ENCODE results near the gene MFSD11.
A peak's percentile ranks its signal among the peaks of the same experiment; 100 is the strongest.
"Not testable (repeated sequence)": the region's sequence is repeated elsewhere in the genome, so short reads cannot be mapped to it uniquely, and the experiment has no call there.

The MFSD11 gene

GRCh38 chr17:76745785-76746184 is 7.9 kb downstream of the MFSD11 start:
- DNase-seq, result not testable (repeated sequence)

GRCh38 chr17:76747716-76748363 is 9.9 kb downstream of the MFSD11 start:
- peak in 2 of 51 donors; percentile 4 to 32 for DNase-seq

- no peak for DNase-seq
Measured at GRCh38 chr17:76748657-76749056, 10.7 kb downstream of the MFSD11 start.

- no peak for DNase-seq
Measured at GRCh38 chr17:76751416-76751993, 13.6 kb downstream of the MFSD11 start.

GRCh38 chr17:76752006-76752405 is 14.1 kb downstream of the MFSD11 start:
- DNase-seq, result no peak

GRCh38 chr17:76753061-76753961 is 15.4 kb downstream of the MFSD11 start:
- no peak for DNase-seq

- no peak for DNase-seq
Measured at GRCh38 chr17:76755285-76755684, 17.4 kb downstream of the MFSD11 start.

- DNase-seq, result no peak
Measured at GRCh38 chr17:76757256-76757655, 19.3 kb downstream of the MFSD11 start.

- no peak for DNase-seq
Measured at GRCh38 chr17:76758570-76758969, 20.7 kb downstream of the MFSD11 start.

GRCh38 chr17:76772842-76773525 is 35.1 kb downstream of the MFSD11 start:
- DNase-seq, result no peak

GRCh38 chr17:76775021-76775600 is 37.2 kb downstream of the MFSD11 start:
- no peak for DNase-seq

GRCh38 chr17:76781056-76781982 is 43.4 kb downstream of the MFSD11 start:
- DNase-seq, result no peak

GRCh38 chr17:76783146-76783545 is 45.2 kb downstream of the MFSD11 start:
- DNase-seq, result no peak

GRCh38 chr17:76784926-76785325 is 47.0 kb downstream of the MFSD11 start:
- DNase-seq, result no peak

GRCh38 chr17:76787866-76788265 is 49.9 kb downstream of the MFSD11 start:
- not testable (repeated sequence) for DNase-seq

- no peak for DNase-seq
Measured at GRCh38 chr17:76789235-76789788, 51.4 kb downstream of the MFSD11 start.

- peak in 17 of 51 donors; percentile 2 to 37 (median 9) for DNase-seq
Measured at GRCh38 chr17:76791053-76791980, 53.4 kb downstream of the MFSD11 start.

GRCh38 chr17:76792348-76792747 is 54.4 kb downstream of the MFSD11 start:
- no peak for DNase-seq

- DNase-seq, result no peak
Measured at GRCh38 chr17:76793775-76794174, 55.9 kb downstream of the MFSD11 start.
